GM15510 (cell line): ENCODE data around the gene SMG5.

Experiments
- POLR2A ChIP-seq: IDR thresholded peaks from 3 replicates; pipeline ENCODE4 v1.6.1; 2011; ENCODE audit warnings: borderline replicate concordance; ENCODE audit not compliant: insufficient read length; ENCODE audit errors: extremely low read depth

SMG5 gene

DNA sequence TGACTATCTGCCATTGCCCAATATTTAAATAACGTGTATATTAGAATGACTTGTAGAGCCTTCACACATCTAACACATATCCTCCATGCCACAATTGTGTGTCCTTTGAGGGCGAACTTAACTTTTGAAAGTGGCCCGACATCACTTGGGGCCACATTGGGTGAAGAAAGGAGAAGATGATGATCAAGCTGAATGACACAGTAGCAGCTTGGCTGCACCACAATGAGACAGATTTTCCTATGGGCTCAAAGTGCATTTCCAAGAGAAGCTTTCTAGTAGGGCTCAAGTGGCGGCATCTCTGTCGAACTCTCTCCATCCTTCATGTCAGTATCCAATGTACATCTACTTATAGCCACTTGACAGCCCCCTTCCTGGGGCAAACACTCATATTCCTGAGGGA lies 44.4 kb downstream of the SMG5 start:
- no peak for TF ChIP-seq POLR2A

DNA sequence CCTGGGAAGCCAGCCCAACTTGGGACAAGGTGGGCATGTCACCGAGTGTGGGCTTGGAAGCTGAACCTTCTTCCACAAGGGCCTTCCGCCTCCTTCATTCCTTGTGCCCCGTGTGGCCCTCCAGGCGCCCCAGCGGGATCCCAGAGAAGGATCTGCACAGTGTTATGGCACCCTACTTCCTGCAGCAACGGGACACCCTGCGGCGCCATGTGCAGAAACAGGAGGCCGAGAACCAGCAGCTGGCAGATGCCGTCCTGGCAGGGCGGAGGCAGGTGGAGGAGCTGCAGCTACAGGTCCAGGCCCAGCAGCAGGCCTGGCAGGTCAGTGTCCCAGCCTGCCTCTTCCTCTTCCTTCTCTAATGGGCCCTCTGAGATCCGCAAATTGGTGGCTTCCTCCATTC lies 46.5 kb downstream of the SMG5 start:
- TF ChIP-seq POLR2A: no peak

DNA sequence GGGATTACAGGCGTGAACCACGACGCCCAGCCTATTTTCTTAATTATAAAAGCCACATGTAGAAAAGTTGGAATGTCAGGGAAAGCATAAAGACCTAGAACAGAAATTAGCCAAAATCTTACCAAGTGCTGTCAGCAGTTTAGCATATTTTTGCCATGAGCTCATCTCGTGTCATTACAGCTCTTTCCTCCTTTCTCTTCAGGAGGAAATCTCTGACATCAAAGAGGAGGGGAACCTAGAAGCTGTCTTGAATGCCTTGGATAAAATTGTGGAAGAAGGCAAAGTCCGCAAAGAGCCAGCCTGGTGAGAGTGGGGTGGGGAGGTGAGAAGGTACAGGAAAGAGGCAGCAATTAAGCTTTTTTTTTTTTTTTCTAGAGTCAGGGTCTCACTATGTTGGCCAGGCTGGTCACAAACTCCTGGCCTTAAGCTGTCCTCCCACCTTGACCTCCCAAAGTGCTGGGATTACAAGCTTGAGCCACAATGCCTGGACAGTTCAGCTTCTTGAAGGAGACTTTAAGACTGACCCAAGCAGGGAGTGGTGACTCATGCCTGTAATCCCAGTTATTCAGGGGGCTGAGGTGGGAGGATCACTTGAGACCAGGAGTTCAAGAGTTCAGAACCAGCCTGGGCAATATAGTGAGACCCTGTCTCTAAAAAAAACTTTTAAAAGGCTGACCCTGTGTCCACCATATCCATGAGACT lies 49.0 kb downstream of the SMG5 start:
- TF ChIP-seq POLR2A: no peak

- TF ChIP-seq POLR2A: no peak
These were observed 50.3 kb downstream of the SMG5 start for GRCh38 chr1:156232201-156232894.

DNA sequence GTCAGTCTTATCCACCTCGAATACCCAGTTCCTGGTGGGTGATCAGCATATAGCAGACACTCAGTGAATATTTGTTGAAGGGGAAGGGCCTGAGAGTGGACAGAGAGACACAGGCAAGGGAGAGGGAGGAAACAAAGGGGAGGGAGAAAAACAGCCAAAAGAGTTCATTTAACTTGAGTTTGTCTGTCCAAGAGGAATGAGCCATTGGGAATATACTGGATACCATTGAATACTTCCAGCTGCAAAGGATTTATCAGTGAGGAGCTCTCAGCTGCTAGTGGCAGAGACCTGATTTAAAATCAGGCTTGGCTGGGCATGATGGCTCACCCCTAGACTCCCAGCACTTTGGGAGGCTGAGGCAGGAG lies 52.2 kb downstream of the SMG5 start:
- TF ChIP-seq POLR2A: no peak

DNA sequence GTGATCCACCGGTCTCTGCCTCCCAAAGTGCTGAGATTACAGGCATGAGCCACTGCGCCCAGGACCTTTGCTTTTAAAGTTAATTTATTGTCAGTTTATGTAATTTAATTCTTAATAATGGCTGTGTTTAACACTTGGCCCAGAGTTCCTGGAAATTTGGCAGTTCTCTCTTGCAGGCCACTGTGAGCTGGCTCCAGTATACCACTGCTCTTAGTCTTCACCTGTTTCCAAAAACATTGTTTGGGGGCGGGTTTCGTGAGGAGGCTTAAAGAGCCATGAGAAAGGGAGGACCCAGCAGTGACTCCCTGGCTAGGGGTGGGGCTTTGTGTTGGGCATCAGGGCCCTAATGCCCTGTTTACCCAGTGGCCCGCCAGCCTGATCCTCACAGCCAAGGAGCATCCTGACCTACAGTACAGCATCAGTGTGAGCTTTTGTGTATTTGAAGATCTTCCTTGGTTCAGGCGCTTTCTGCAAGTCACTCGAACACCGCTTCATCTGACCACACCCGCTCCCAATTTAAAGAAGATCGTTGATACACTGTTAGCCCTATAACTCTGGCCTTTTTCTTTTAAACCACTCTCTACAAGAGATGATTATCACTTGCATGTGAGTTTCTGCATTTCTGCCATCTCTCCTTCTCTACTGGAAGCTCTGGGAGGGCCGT lies 52.7 kb downstream of the SMG5 start:
- no peak for TF ChIP-seq POLR2A

DNA sequence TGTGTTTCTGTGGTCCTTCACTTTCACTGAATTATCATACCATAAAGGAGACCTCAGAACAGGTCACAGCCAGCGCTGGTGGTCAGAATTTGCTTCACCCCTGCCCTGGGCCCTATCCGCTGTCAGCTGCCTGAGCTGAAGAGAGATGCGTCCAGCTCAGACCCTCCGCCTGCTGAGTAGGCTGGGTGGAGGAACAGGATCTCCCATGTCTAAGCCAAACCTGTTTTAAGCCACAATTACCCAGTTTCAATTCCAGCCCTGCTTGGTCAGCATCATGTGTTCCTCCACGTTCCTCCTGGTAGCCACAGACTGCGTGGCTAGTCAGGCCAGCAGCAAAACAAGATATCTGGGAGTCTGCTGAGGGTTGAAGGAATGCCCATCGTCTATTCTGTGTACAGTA lies 54.1 kb downstream of the SMG5 start:
- TF ChIP-seq POLR2A: no peak

DNA sequence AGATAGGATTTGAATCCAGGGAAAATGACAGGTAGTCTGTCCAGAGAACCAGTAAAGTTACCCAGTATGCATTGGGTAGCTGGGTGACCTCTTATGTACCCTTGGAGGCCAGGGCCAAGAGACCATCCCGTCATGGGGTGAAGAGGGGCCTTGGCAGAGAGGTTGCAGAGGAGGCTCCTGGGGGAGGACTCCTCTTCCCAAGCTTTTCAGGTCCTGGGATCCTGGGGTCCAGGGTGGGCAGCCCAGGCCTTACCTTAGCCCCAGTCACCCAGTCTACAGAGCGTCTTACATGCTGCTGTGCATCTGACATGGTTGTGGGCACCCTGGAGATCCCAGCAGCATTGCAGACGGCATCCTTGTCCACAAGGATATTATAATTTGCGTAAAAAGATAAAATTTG lies 55.8 kb downstream of the SMG5 start:
- TF ChIP-seq POLR2A: no peak

DNA sequence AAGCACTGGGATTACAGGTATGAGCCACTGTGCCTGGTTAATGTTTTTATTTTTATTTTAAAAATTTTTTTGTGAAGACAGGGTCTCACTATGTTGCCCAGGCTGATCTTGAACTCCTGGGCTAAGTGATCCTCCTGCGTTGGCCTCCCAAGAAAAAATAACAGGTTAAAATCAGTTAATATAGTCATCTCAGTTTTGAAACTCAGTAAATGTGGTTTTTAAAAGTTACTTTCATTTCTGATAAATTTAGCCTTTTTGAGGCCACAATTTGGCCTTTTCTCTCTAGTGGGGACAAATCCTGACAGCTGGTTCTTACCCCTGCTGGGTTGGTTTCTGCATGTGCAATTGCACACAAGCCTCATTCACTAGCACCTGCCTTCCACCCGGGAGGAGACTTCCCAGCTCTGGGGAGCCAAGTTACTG lies 56.5 kb downstream of the SMG5 start:
- no peak for TF ChIP-seq POLR2A

- TF ChIP-seq POLR2A: no peak
These were observed 57.0 kb downstream of the SMG5 start for GRCh38 chr1:156225677-156226014.

GRCh38 chr1:156221986-156222692 lies 60.5 kb downstream of the SMG5 start:
- no peak for TF ChIP-seq POLR2A

- no peak for TF ChIP-seq POLR2A
These were observed 62.4 kb downstream of the SMG5 start for GRCh38 chr1:156220226-156220625.

GRCh38 chr1:156217871-156218270 lies 64.8 kb downstream of the SMG5 start:
- no peak for TF ChIP-seq POLR2A

- TF ChIP-seq POLR2A: no peak
These were observed 68.4 kb downstream of the SMG5 start for GRCh38 chr1:156214024-156214748.

GRCh38 chr1:156213644-156213966 lies 69.0 kb downstream of the SMG5 start:
- no peak for TF ChIP-seq POLR2A
